Breast epithelium (tissue), 4 donors: ENCODE data around the gene CPPED1. TPM values are rescaled to one million over a fixed set of nuclear protein-coding genes. Genes with fewer than 3 reads are reported as not detected.

Source experiments
- DNase-seq, 2 donors: peaks; one replicate each; pipeline ENCODE4 v3.0.0-alpha.2; 2019; ENCODE audit warnings: low spot score in 2 of 2
- H3K27ac ChIP-seq, 2 donors: fragments of 200-600 bp; sonication (generic) in 1 of 2; one replicate each; pipeline ENCODE4 v1.5.1; 2016 to 2019; ENCODE audit warnings: mild to moderate bottlenecking in 1 of 2
- H3K27me3 ChIP-seq, 2 donors: fragments of 200-600 bp; sonication (generic) in 1 of 2; one replicate each; pipeline versions ENCODE4 v1.5.1 to v1.6.0; 2017 to 2019; ENCODE audit warnings: control low read depth in 1 of 2, mild to moderate bottlenecking in 1 of 2
- H3K36me3 ChIP-seq: fragments of 200-600 bp; one replicate; pipeline ENCODE4 v1.5.1; 2019
- H3K4me1 ChIP-seq, 2 donors: fragments of 200-600 bp; sonication (generic); one replicate each; pipeline ENCODE4 v1.5.1; 2016 to 2019; ENCODE audit warnings: control low read depth in 1 of 2
- H3K4me3 ChIP-seq, 3 donors: fragments of 200-600 bp; sonication (generic); 1 replicate in 2 of 3; 2 replicates in 1 of 3; pipeline ENCODE4 v1.5.1; 2016 to 2019; ENCODE audit warnings: mild to moderate bottlenecking in 3 of 3, moderate library complexity in 2 of 3
- H3K9me3 ChIP-seq, 2 donors: fragments of 200-600 bp; sonication (generic) in 1 of 2; one replicate each; pipeline ENCODE4 v1.5.1; 2016 to 2019; ENCODE audit warnings: control low read depth in 1 of 2
- CTCF ChIP-seq, 3 donors: fragments of 450-650 bp; IDR thresholded peaks; one replicate each; pipeline ENCODE4 v1.5.1; 2016 to 2017; ENCODE audit warnings: antibody characterized with exemption in 3 of 3, mild to moderate bottlenecking in 3 of 3, moderate library complexity in 3 of 3
- POLR2A ChIP-seq: fragments of 450-650 bp; IDR thresholded peaks from one replicate; pipeline ENCODE4 v1.6.1; 2016; ENCODE audit warnings: antibody characterized with exemption, mild to moderate bottlenecking, moderate library complexity
- POLR2AphosphoS5 ChIP-seq, 3 donors: sonication (generic); formaldehyde crosslinking; IDR thresholded peaks; one replicate each; pipeline ENCODE4 v1.6.1; 2017; ENCODE audit warnings: antibody characterized with exemption in 3 of 3
- intact Hi-C: fragments of 100-400 bp; cut with DNase I; formaldehyde crosslinking; loops from one replicate; pipeline ENCODE4 v1.15.1; 2023; ENCODE audit warnings: low total_unique reads
- total RNA-seq, 3 donors: library from RNA; depleted of rRNA; stranded (reverse); fragments of >200 nt; gene quantifications; one replicate each; pipeline ENCODE4 v1.1.0, GENCODE V29; 2016

Gene CPPED1
- total RNA-seq, 3 donors from 2014 or later, result 9.2 to 23.0 (median 16.4) TPM

GRCh38 chr16:12625068-12625467, 178.6 kb downstream of the CPPED1 start:
- no peaks in the 10 kb centered on the region for H3K4me1 ChIP-seq
- H3K9me3 ChIP-seq, result peaks cover 0 to 3% of the 10 kb centered on the region in 2 donors
- no peak overlapping the region for H3K4me3 ChIP-seq
- peaks cover 0 to 11% of the 10 kb centered on the region in 2 donors for H3K27me3 ChIP-seq
- DNase-seq, result no peak
- intact Hi-C loops, result no loop called here
- no peaks in the 10 kb centered on the region for H3K36me3 ChIP-seq
- no peak overlapping the region for H3K27ac ChIP-seq
- TF ChIP-seq POLR2AphosphoS5 (IDR thresholded peaks at IDR 0.05), result no peak
- TF ChIP-seq CTCF (IDR thresholded peaks at IDR 0.05), result no peak
- TF ChIP-seq POLR2A, result no peak

GRCh38 chr16:12620150-12620549, 183.5 kb downstream of the CPPED1 start:
- Histone ChIP-seq H3K36me3 (no peaks in the 10 kb centered on the region), H3K4me3 (no peak overlapping the region), H3K27ac (no peak overlapping the region), H3K27me3 (no peaks in the 10 kb centered on the region), H3K9me3 (peaks cover 0 to 3% of the 10 kb centered on the region in 2 donors), H3K4me1 (no peaks in the 10 kb centered on the region)
- intact Hi-C loops, result no loop called here
- no peak for DNase-seq
- TF ChIP-seq CTCF (IDR thresholded peaks at IDR 0.05), result no peak

- Histone ChIP-seq H3K4me3 (no peak overlapping the region), H3K36me3 (no peaks in the 10 kb centered on the region), H3K4me1 (no peaks in the 10 kb centered on the region), H3K27ac (no peak overlapping the region), H3K27me3 (no peaks in the 10 kb centered on the region), H3K9me3 (no peaks in the 10 kb centered on the region)
- no peak for DNase-seq
- intact Hi-C loops, result no loop called here
- no peak for TF ChIP-seq POLR2AphosphoS5 (IDR thresholded peaks at IDR 0.05)
- no peak for TF ChIP-seq CTCF (IDR thresholded peaks at IDR 0.05)
- no peak for TF ChIP-seq POLR2A
Observed at GRCh38 chr16:12618515-12618914, 185.2 kb downstream of the CPPED1 start.

GRCh38 chr16:12617401-12617819, 186.3 kb downstream of the CPPED1 start:
- Histone ChIP-seq H3K4me3 (no peak overlapping the region), H3K27ac (no peak overlapping the region), H3K36me3 (no peaks in the 10 kb centered on the region), H3K9me3 (no peaks in the 10 kb centered on the region), H3K27me3 (no peaks in the 10 kb centered on the region), H3K4me1 (no peaks in the 10 kb centered on the region)
- intact Hi-C loops, result no loop called here
- no peak for DNase-seq
- TF ChIP-seq POLR2A (no peak), CTCF (IDR thresholded peaks at IDR 0.05) (no peak), POLR2AphosphoS5 (IDR thresholded peaks at IDR 0.05) (no peak)

- intact Hi-C loops, result no loop called here
- H3K27ac ChIP-seq, result no peak overlapping the region
- H3K4me1 ChIP-seq, result no peaks in the 10 kb centered on the region
- H3K4me3 ChIP-seq, result no peak overlapping the region
- no peaks in the 10 kb centered on the region for H3K36me3 ChIP-seq
- H3K27me3 ChIP-seq, result no peaks in the 10 kb centered on the region
- TF ChIP-seq CTCF (IDR thresholded peaks at IDR 0.05) (no peak), POLR2A (no peak), POLR2AphosphoS5 (IDR thresholded peaks at IDR 0.05) (no peak)
- no peaks in the 10 kb centered on the region for H3K9me3 ChIP-seq
- DNase-seq, result no peak
Observed at GRCh38 chr16:12614662-12615278, 188.9 kb downstream of the CPPED1 start.
